ENCODE data around the gene GLOD4.
"Not testable (repeated sequence)": the region's sequence is repeated elsewhere in the genome, so short reads cannot be mapped to it uniquely, and the experiment has no call there.

Gene GLOD4

GRCh38 chr17:781805-782731 lies at the start of gene GLOD4, which contains the start of gene MRM3:
GLOD4 (minus strand) TSS chr17:782280; CDS start chr17:782255, 25 bp downstream.
MRM3 (plus strand) TSS chr17:782353; CDS start chr17:782379, 26 bp downstream.
- Histone ChIP-seq H3K4me3 (ENCODE audit: low read length) (peak within 1 kb of the TSS; percentile 95), H3K36me3 (ENCODE audit: insufficient read depth, low read depth, low read length) (peaks cover 47% of the 10 kb centered on the region), H3K27ac (ENCODE audit: low read length) (peak within 1 kb of the TSS; percentile 43), H3K4me1 (ENCODE audit: insufficient read depth, low read length) (no peaks in the 10 kb centered on the region), H3K9me3 (ENCODE audit: insufficient read depth, low read depth, low read length) (no peaks in the 10 kb centered on the region), H3K27me3 (ENCODE audit: insufficient read depth, low read length) (no peaks in the 10 kb centered on the region), H3K9ac (ENCODE audit: low read depth, low read length) (peak within 1 kb of the TSS; percentile 95)

GRCh38 chr17:830950-831349 lies 48.9 kb upstream of the GLOD4 start:
- Histone ChIP-seq H3K27ac (ENCODE audit: low read length) (no peak overlapping the region), H3K36me3 (ENCODE audit: insufficient read depth, low read depth, low read length) (peaks cover 1% of the 10 kb centered on the region; the same call in 1 of the 2 replicates), H3K4me1 (ENCODE audit: insufficient read depth, low read length) (peaks cover 5% of the 10 kb centered on the region; the same call in 1 of the 2 replicates), H3K9ac (ENCODE audit: low read depth, low read length) (no peak overlapping the region), H3K9me3 (ENCODE audit: insufficient read depth, low read depth, low read length) (no peaks in the 10 kb centered on the region), H3K4me3 (ENCODE audit: low read length) (no peak overlapping the region), H3K27me3 (ENCODE audit: insufficient read depth, low read length) (no peaks in the 10 kb centered on the region)

DNA sequence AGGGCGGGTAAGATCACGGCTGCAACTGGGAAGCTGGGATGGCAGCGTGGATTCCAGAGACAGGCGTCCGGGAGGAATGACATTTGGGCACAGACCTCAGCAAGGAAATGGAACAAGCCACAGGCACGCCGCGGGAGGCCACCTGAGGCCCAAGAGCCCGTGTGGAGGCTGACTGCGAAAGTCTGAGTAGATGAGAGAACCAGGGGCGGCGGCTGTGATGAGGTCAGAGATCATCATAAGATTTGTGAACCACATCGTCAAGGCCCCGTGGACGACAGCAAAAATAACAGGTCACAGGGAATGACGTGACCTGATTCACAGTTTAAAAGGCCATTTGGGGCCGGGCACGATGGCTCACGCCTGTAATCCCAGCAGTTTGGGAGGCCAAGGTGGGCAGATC lies 48.3 kb upstream of the GLOD4 start:
- peaks cover 5% of the 10 kb centered on the region; the same call in 1 of the 2 replicates for H3K4me1 ChIP-seq (ENCODE audit: insufficient read depth, low read length)
- no peak overlapping the region for H3K4me3 ChIP-seq (ENCODE audit: low read length)
- no peaks in the 10 kb centered on the region for H3K27me3 ChIP-seq (ENCODE audit: insufficient read depth, low read length)
- H3K36me3 ChIP-seq (ENCODE audit: insufficient read depth, low read depth, low read length): peaks cover 7% of the 10 kb centered on the region; the same call in 1 of the 2 replicates
- no peak overlapping the region for H3K9ac ChIP-seq (ENCODE audit: low read depth, low read length)
- H3K9me3 ChIP-seq (ENCODE audit: insufficient read depth, low read depth, low read length): no peaks in the 10 kb centered on the region
- no peak overlapping the region for H3K27ac ChIP-seq (ENCODE audit: low read length)

DNA sequence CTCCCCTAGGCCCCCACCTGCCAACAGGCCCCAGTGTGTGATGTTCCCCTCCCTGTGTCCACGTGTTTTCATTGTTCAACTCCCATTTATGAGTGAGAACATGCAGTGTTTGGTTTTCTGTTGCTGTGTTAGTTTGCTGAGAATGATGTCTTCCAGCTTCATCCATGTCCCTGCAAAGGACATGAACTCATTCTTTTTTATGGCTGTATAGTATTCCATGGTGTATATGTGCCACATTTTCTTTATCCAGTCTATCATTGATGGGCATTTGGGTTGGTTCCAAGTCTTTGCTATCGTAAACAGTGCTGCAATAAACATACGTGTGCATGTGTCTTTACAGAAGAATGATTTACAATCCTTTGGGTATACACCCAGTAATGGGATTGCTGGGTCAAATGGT lies 47.5 kb upstream of the GLOD4 start:
- not testable (repeated sequence) for H3K4me3 ChIP-seq (ENCODE audit: low read length); H3K9me3 ChIP-seq (ENCODE audit: insufficient read depth, low read depth, low read length); H3K9ac ChIP-seq (ENCODE audit: low read depth, low read length); H3K4me1 ChIP-seq (ENCODE audit: insufficient read depth, low read length); H3K27me3 ChIP-seq (ENCODE audit: insufficient read depth, low read length); H3K27ac ChIP-seq (ENCODE audit: low read length)
- H3K36me3 ChIP-seq (ENCODE audit: insufficient read depth, low read depth, low read length): peaks cover 13% of the 10 kb centered on the region; the same call in 1 of the 2 replicates

DNA sequence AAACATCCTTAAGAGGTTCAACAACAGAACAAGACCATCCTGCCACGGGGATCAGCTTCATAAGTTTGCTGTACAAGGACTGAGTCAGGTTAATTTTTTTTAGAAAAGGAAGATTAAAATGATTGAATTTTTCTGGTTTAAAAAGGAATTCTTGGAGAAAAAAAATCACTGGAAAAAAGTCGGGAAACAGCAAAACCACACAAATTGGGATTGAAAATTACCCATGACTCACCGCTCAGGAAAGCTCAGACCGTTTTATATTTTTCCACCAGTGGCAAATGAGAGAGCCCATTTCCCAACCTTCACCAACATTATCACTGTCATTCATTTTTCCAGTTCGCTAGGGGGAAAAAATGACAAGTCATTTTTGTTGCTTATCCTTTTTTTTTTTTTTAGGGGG lies 46.7 kb upstream of the GLOD4 start:
- H3K4me3 ChIP-seq (ENCODE audit: low read length): no peak overlapping the region
- H3K9me3 ChIP-seq (ENCODE audit: insufficient read depth, low read depth, low read length): no peaks in the 10 kb centered on the region
- 0 out of 2 replicates have a peak, but pooled peaks cover 2% of the 10 kb centered on the region for H3K4me1 ChIP-seq (ENCODE audit: insufficient read depth, low read length)
- H3K27me3 ChIP-seq (ENCODE audit: insufficient read depth, low read length): no peaks in the 10 kb centered on the region
- H3K9ac ChIP-seq (ENCODE audit: low read depth, low read length): no peak overlapping the region
- peaks cover 19% of the 10 kb centered on the region; the same call in 1 of the 2 replicates for H3K36me3 ChIP-seq (ENCODE audit: insufficient read depth, low read depth, low read length)
- no peak overlapping the region for H3K27ac ChIP-seq (ENCODE audit: low read length)

- peaks cover 37% of the 10 kb centered on the region for H3K36me3 ChIP-seq (ENCODE audit: insufficient read depth, low read depth, low read length)
- no peak overlapping the region for H3K4me3 ChIP-seq (ENCODE audit: low read length)
- no peak overlapping the region for H3K27ac ChIP-seq (ENCODE audit: low read length)
- H3K9me3 ChIP-seq (ENCODE audit: insufficient read depth, low read depth, low read length): no peaks in the 10 kb centered on the region
- H3K9ac ChIP-seq (ENCODE audit: low read depth, low read length): no peak overlapping the region
- H3K27me3 ChIP-seq (ENCODE audit: insufficient read depth, low read length): no peaks in the 10 kb centered on the region
- no peaks in the 10 kb centered on the region for H3K4me1 ChIP-seq (ENCODE audit: insufficient read depth, low read length)
These were observed 44.7 kb upstream of the GLOD4 start for GRCh38 chr17:826778-827177.

DNA sequence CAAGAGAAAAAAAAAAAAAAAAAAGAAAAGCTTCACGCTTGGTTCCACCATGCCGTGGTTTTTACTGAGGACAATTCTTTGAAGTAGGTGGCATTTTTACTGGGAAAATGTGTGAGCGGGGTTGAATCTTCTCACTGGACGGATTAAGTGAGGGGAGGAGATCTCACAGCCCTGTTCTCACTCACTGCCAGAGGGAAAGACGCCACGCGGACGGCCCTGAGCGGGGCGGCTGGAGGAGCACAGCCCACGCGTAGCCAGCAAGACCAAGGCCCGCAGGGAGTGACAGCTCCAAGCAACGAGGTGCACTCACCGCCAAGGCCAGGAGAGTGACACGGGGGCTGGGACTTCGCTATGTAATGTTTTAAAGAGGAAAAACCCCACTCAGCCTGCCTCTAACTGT lies 43.1 kb upstream of the GLOD4 start:
- Histone ChIP-seq H3K36me3 (ENCODE audit: insufficient read depth, low read depth, low read length) (peaks cover 40% of the 10 kb centered on the region), H3K4me3 (ENCODE audit: low read length) (no peak overlapping the region), H3K27me3 (ENCODE audit: insufficient read depth, low read length) (no peaks in the 10 kb centered on the region), H3K4me1 (ENCODE audit: insufficient read depth, low read length) (no peaks in the 10 kb centered on the region), H3K27ac (ENCODE audit: low read length) (no peak overlapping the region), H3K9me3 (ENCODE audit: insufficient read depth, low read depth, low read length) (no peaks in the 10 kb centered on the region), H3K9ac (ENCODE audit: low read depth, low read length) (no peak overlapping the region)

DNA sequence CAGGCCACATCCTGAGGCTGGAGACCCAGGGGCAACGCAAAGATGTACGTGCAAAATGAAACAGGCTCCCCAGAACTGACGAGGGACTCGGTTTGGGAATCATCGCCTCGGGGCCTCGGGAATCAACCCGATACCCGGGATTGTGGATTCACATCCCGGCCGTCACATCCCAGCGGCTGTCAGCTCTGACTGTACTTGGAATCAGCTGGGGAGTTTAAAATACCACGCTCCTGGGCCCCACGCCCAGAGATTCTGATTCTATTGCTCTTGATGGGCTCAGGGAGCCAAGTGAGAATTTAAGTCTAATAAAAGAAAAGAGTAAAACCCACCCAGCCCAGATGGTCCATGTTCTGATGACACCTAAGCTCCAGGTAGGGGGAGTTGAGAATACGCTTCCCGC lies 42.3 kb upstream of the GLOD4 start:
- H3K9me3 ChIP-seq (ENCODE audit: insufficient read depth, low read depth, low read length): no peaks in the 10 kb centered on the region
- no peak overlapping the region for H3K9ac ChIP-seq (ENCODE audit: low read depth, low read length)
- no peak overlapping the region for H3K27ac ChIP-seq (ENCODE audit: low read length)
- peaks cover 48% of the 10 kb centered on the region for H3K36me3 ChIP-seq (ENCODE audit: insufficient read depth, low read depth, low read length)
- no peaks in the 10 kb centered on the region for H3K27me3 ChIP-seq (ENCODE audit: insufficient read depth, low read length)
- H3K4me1 ChIP-seq (ENCODE audit: insufficient read depth, low read length): no peaks in the 10 kb centered on the region
- no peak overlapping the region for H3K4me3 ChIP-seq (ENCODE audit: low read length)

- Histone ChIP-seq H3K4me3 (ENCODE audit: low read length) (no peak overlapping the region), H3K4me1 (ENCODE audit: insufficient read depth, low read length) (no peaks in the 10 kb centered on the region), H3K36me3 (ENCODE audit: insufficient read depth, low read depth, low read length) (peaks cover 52% of the 10 kb centered on the region), H3K9me3 (ENCODE audit: insufficient read depth, low read depth, low read length) (no peaks in the 10 kb centered on the region), H3K27ac (ENCODE audit: low read length) (no peak overlapping the region), H3K27me3 (ENCODE audit: insufficient read depth, low read length) (no peaks in the 10 kb centered on the region), H3K9ac (ENCODE audit: low read depth, low read length) (no peak overlapping the region)
These were observed 41.4 kb upstream of the GLOD4 start for GRCh38 chr17:823501-823902.

GRCh38 chr17:819251-819650 lies 37.2 kb upstream of the GLOD4 start:
- Histone ChIP-seq H3K36me3 (ENCODE audit: insufficient read depth, low read depth, low read length) (peaks cover 73% of the 10 kb centered on the region), H3K27me3 (ENCODE audit: insufficient read depth, low read length) (no peaks in the 10 kb centered on the region), H3K9ac (ENCODE audit: low read depth, low read length) (no peak overlapping the region), H3K4me1 (ENCODE audit: insufficient read depth, low read length) (no peaks in the 10 kb centered on the region), H3K27ac (ENCODE audit: low read length) (no peak overlapping the region), H3K4me3 (ENCODE audit: low read length) (no peak overlapping the region), H3K9me3 (ENCODE audit: insufficient read depth, low read depth, low read length) (no peaks in the 10 kb centered on the region)

- Histone ChIP-seq H3K27ac (ENCODE audit: low read length) (no peak overlapping the region), H3K4me3 (ENCODE audit: low read length) (no peak overlapping the region), H3K27me3 (ENCODE audit: insufficient read depth, low read length) (no peaks in the 10 kb centered on the region), H3K9ac (ENCODE audit: low read depth, low read length) (no peak overlapping the region), H3K9me3 (ENCODE audit: insufficient read depth, low read depth, low read length) (no peaks in the 10 kb centered on the region), H3K36me3 (ENCODE audit: insufficient read depth, low read depth, low read length) (peaks cover 62% of the 10 kb centered on the region), H3K4me1 (ENCODE audit: insufficient read depth, low read length) (no peaks in the 10 kb centered on the region)
These were observed 32.3 kb upstream of the GLOD4 start for GRCh38 chr17:814371-814770.

DNA sequence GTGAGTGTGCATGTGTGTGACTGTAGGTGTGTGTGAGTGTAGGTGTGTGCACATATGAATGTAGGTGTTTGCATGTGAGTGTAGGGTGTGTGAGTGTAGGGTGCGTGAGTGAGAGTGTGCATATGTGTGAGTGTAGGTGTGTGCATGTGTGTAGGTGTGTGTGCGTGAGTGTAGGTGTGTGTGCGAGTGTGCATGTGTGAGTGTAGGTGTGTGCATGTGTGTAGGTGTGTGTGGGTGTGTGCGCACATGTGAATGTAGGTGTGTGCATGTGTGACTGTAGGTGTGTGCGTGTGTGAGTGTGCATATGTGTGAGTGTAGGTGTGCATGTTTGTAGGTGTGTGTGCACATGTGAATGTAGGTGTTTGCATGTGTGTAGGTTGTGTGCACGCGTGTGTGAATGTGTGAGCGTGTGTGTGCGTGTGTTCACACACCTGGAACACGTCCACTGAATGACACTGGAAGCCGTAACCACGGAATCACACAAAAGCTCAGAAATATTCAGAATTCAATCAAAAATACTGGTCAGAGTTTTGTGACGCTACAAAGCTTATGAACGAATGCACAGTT lies 30.6 kb upstream of the GLOD4 start:
- H3K27me3 ChIP-seq (ENCODE audit: insufficient read depth, low read length): no peaks in the 10 kb centered on the region
- peaks cover 50% of the 10 kb centered on the region for H3K36me3 ChIP-seq (ENCODE audit: insufficient read depth, low read depth, low read length)
- H3K4me3 ChIP-seq (ENCODE audit: low read length): no peak overlapping the region
- no peaks in the 10 kb centered on the region for H3K9me3 ChIP-seq (ENCODE audit: insufficient read depth, low read depth, low read length)
- H3K27ac ChIP-seq (ENCODE audit: low read length): no peak overlapping the region
- no peak overlapping the region for H3K9ac ChIP-seq (ENCODE audit: low read depth, low read length)
- H3K4me1 ChIP-seq (ENCODE audit: insufficient read depth, low read length): no peaks in the 10 kb centered on the region

Data from iPS-20b (cell line).